ENCODE data around the gene MRPL14. TPM values are rescaled to one million over a fixed set of nuclear protein-coding genes. Genes with fewer than 3 reads are reported as not detected.

MRPL14 gene
- total RNA-seq, 4 donors from 2014 or later, result 8.8 to 36.6 (median 18.9) TPM

Other genes with a start within 250 kb of the MRPL14 start
- gene TMEM63B, start 102 bp upstream of the MRPL14 start, total RNA-seq, result 10 to 100 TPM; 18.6 to 34.5 (median 27.6) TPM
- 1 to 10 TPM in 3 of 4 donors, under 1 TPM in 1; 0.21 to 6.5 (median 4.2) TPM for gene CAPN11, start 31.4 kb upstream of the MRPL14 start, total RNA-seq
- not detected for gene MYMX, start 89.5 kb upstream of the MRPL14 start, total RNA-seq
- 10 to 100 TPM; 51.4 to 83.1 (median 63.8) TPM for gene SLC29A1, start 96.1 kb upstream of the MRPL14 start, total RNA-seq
- gene HSP90AB1, start 119.6 kb upstream of the MRPL14 start, total RNA-seq, result 100 to 1,000 TPM; 485 to 580 (median 543) TPM
- 10 to 100 TPM; 28.0 to 34.1 (median 33.1) TPM for gene SLC35B2, start 130.1 kb upstream of the MRPL14 start, total RNA-seq
- gene NFKBIE, start 138.1 kb upstream of the MRPL14 start, total RNA-seq, result 10 to 100 TPM; 12.7 to 20.7 (median 16.0) TPM
- under 1 TPM in 1 of 4 donors, not detected in 3; 0.42 TPM for gene TMEM151B, start 143.0 kb upstream of the MRPL14 start, total RNA-seq
- gene AARS2, start 185.9 kb upstream of the MRPL14 start, total RNA-seq, result 10 to 100 TPM; 14.2 to 23.1 (median 17.7) TPM
- gene SPATS1, start 215.2 kb upstream of the MRPL14 start, total RNA-seq, result not detected

Data from tibial nerve (tissue), 4 donors.